ENCODE results near the gene CAPN15. TPM values are rescaled to one million over a fixed set of nuclear protein-coding genes. Genes with fewer than 3 reads are reported as not detected.
"Not testable (repeated sequence)": the region's sequence is repeated elsewhere in the genome, so short reads cannot be mapped to it uniquely, and the experiment has no call there.

CAPN15 gene
- total RNA-seq, 1 experiment from 2014 or later = 55.9 TPM

- H3K9me3 ChIP-seq = no peaks in the 10 kb centered on the region
- no peak for DNase-seq
- H3K4me3 ChIP-seq = no peak overlapping the region
- H3K36me3 ChIP-seq = peaks cover 13% of the 10 kb centered on the region; the same call in 1 of the 2 replicates
- H3K27me3 ChIP-seq = no peaks in the 10 kb centered on the region
These were observed 25.2 kb upstream of the CAPN15 start for GRCh38 chr16:502179-502943.

- DNase-seq = no peak
These were observed 24.1 kb upstream of the CAPN15 start for GRCh38 chr16:503150-504071.

GRCh38 chr16:505479-506245, 21.9 kb upstream of the CAPN15 start:
- DNase-seq = no peak
- Histone ChIP-seq H3K27me3 (no peaks in the 10 kb centered on the region), H3K9me3 (no peaks in the 10 kb centered on the region), H3K36me3 (peaks cover 16% of the 10 kb centered on the region; the same call in 1 of the 2 replicates), H3K4me3 (no peak overlapping the region)

More at GRCh38 chr16:503150-504071, 24.1 kb upstream of the CAPN15 start:
- peaks cover 13% of the 10 kb centered on the region; the same call in 1 of the 2 replicates for H3K36me3 ChIP-seq
- no peaks in the 10 kb centered on the region for H3K27me3 ChIP-seq
- H3K4me3 ChIP-seq = no peak overlapping the region
- no peaks in the 10 kb centered on the region for H3K9me3 ChIP-seq

- H3K36me3 ChIP-seq = peaks cover 16% of the 10 kb centered on the region; the same call in 1 of the 2 replicates
- DNase-seq = no peak
- no peak overlapping the region for H3K4me3 ChIP-seq
- H3K27me3 ChIP-seq = no peaks in the 10 kb centered on the region
- H3K9me3 ChIP-seq = no peaks in the 10 kb centered on the region
These were observed 21.3 kb upstream of the CAPN15 start for GRCh38 chr16:506246-506546.

GRCh38 chr16:507527-507926, 20.0 kb upstream of the CAPN15 start:
- H3K36me3 ChIP-seq = peaks cover 14% of the 10 kb centered on the region; the same call in 1 of the 2 replicates
- H3K27me3 ChIP-seq, H3K9me3 ChIP-seq, DNase-seq, H3K4me3 ChIP-seq: not testable (repeated sequence)

GRCh38 chr16:507996-508395, 19.5 kb upstream of the CAPN15 start:
- Histone ChIP-seq H3K4me3 (no peak overlapping the region), H3K27me3 (no peaks in the 10 kb centered on the region), H3K36me3 (peaks cover 14% of the 10 kb centered on the region; the same call in 1 of the 2 replicates), H3K9me3 (no peaks in the 10 kb centered on the region)
- no peak for DNase-seq

- no peaks in the 10 kb centered on the region for H3K9me3 ChIP-seq
- no peak for DNase-seq
- no peak overlapping the region for H3K4me3 ChIP-seq
- no peaks in the 10 kb centered on the region for H3K27me3 ChIP-seq
- peaks cover 14% of the 10 kb centered on the region; the same call in 1 of the 2 replicates for H3K36me3 ChIP-seq
These were observed 18.4 kb upstream of the CAPN15 start for GRCh38 chr16:508884-509736.

- no peaks in the 10 kb centered on the region for H3K9me3 ChIP-seq
- no peak for DNase-seq
- H3K27me3 ChIP-seq = no peaks in the 10 kb centered on the region
- peaks cover 19% of the 10 kb centered on the region; the same call in 1 of the 2 replicates for H3K36me3 ChIP-seq
- H3K4me3 ChIP-seq = no peak overlapping the region
These were observed 17.3 kb upstream of the CAPN15 start for GRCh38 chr16:510066-510825.

GRCh38 chr16:512802-513201, 14.7 kb upstream of the CAPN15 start:
- Histone ChIP-seq H3K27me3 (no peaks in the 10 kb centered on the region), H3K9me3 (no peaks in the 10 kb centered on the region), H3K36me3 (peaks cover 30% of the 10 kb centered on the region), H3K4me3 (no peak overlapping the region)
- DNase-seq = no peak

GRCh38 chr16:513950-514349, 13.6 kb upstream of the CAPN15 start:
- no peaks in the 10 kb centered on the region for H3K9me3 ChIP-seq

GRCh38 chr16:515175-515938, 12.2 kb upstream of the CAPN15 start:
- Histone ChIP-seq H3K36me3 (peaks cover 37% of the 10 kb centered on the region), H3K27me3 (no peaks in the 10 kb centered on the region), H3K9me3 (no peaks in the 10 kb centered on the region), H3K4me3 (no peak overlapping the region)
- DNase-seq = no peak

More at GRCh38 chr16:513950-514349, 13.6 kb upstream of the CAPN15 start:
- Histone ChIP-seq H3K4me3 (no peak overlapping the region), H3K36me3 (peaks cover 33% of the 10 kb centered on the region), H3K27me3 (no peaks in the 10 kb centered on the region)
- DNase-seq = no peak

GRCh38 chr16:515939-516226, 11.6 kb upstream of the CAPN15 start:
- Histone ChIP-seq H3K27me3 (no peaks in the 10 kb centered on the region), H3K9me3 (no peaks in the 10 kb centered on the region), H3K4me3 (no peak overlapping the region), H3K36me3 (peaks cover 39% of the 10 kb centered on the region)
- no peak for DNase-seq

- peaks cover 41% of the 10 kb centered on the region for H3K36me3 ChIP-seq
- no peak for DNase-seq
- H3K4me3 ChIP-seq = no peak overlapping the region
- no peaks in the 10 kb centered on the region for H3K9me3 ChIP-seq
- no peaks in the 10 kb centered on the region for H3K27me3 ChIP-seq
These were observed 11.2 kb upstream of the CAPN15 start for GRCh38 chr16:516301-516700.

- no peak overlapping the region for H3K4me3 ChIP-seq
- H3K27me3 ChIP-seq = no peaks in the 10 kb centered on the region
- no peak for DNase-seq
- no peaks in the 10 kb centered on the region for H3K9me3 ChIP-seq
- peaks cover 47% of the 10 kb centered on the region for H3K36me3 ChIP-seq
These were observed 8.7 kb upstream of the CAPN15 start for GRCh38 chr16:518858-519257.

- Histone ChIP-seq H3K9me3 (no peaks in the 10 kb centered on the region), H3K36me3 (peaks cover 49% of the 10 kb centered on the region), H3K27me3 (no peaks in the 10 kb centered on the region), H3K4me3 (no peak overlapping the region)
- DNase-seq = no peak
These were observed 8.1 kb upstream of the CAPN15 start for GRCh38 chr16:519425-519824.
